NCI-H446 treated with DMSO at 0.1 percent for 48 hours (cell line): Measurements from ENCODE around the gene MAD1L1.

Source experiments
- DNase-seq: peaks from one replicate; lab custom pipeline; 2025; lab: John Stamatoyannopoulos, UW

MAD1L1 gene

GRCh38 chr7:2104107-2104710, 128.5 kb downstream of the MAD1L1 start:
- no peak for DNase-seq

GRCh38 chr7:2103071-2103898, 129.5 kb downstream of the MAD1L1 start:
- DNase-seq: no peak

DNA sequence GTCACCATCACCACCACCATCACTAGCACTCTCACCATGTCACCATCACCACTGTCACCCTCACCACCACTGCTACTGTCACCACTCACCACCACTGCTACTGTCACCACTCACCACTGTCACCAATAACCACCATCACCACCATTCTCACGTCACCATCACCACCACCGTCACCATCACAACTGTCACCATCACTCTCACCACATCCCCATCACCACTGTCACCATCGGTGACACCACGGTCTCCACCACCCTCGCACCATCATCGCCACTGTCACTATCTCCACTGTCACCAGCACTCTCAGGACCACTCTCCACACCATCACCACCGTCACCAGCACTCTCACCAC, 130.4 kb downstream of the MAD1L1 start:
- DNase-seq: no peak

DNA sequence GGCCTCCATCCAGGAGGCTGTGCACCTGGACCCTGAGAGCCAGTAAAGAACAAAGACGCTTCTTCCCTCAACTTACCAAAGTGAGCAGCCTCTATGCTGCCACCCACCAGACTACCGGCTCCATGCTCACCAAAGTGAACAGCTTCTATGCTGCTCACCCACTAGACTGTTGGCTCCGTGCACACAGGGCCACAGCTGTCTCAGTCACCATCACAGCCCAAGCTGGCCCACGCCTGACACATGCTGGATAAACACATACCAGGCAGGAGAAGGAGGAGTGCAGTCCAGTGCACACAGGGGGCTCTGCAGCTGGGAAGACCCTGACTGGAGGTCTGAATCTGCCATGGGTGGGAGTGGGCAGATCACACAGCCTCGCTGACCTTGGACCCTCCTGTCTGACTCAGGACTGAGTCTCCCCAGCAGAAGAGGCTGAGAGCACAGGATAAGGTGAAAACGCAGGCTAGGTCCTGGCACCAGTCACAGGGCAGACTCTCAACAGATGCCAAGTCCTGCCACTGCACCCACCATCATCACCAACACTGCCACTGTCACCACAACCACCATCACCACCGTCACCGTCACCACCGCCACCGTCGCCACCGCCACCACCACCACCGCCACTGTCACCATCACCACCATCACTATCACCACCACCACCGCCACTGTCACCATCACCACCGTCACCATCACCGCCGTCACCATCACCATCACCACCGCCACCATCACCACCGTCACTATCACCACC, 130.9 kb downstream of the MAD1L1 start:
- DNase-seq: no peak

- DNase-seq: no peak
Observed at GRCh38 chr7:2100278-2101208, 132.2 kb downstream of the MAD1L1 start.

DNA sequence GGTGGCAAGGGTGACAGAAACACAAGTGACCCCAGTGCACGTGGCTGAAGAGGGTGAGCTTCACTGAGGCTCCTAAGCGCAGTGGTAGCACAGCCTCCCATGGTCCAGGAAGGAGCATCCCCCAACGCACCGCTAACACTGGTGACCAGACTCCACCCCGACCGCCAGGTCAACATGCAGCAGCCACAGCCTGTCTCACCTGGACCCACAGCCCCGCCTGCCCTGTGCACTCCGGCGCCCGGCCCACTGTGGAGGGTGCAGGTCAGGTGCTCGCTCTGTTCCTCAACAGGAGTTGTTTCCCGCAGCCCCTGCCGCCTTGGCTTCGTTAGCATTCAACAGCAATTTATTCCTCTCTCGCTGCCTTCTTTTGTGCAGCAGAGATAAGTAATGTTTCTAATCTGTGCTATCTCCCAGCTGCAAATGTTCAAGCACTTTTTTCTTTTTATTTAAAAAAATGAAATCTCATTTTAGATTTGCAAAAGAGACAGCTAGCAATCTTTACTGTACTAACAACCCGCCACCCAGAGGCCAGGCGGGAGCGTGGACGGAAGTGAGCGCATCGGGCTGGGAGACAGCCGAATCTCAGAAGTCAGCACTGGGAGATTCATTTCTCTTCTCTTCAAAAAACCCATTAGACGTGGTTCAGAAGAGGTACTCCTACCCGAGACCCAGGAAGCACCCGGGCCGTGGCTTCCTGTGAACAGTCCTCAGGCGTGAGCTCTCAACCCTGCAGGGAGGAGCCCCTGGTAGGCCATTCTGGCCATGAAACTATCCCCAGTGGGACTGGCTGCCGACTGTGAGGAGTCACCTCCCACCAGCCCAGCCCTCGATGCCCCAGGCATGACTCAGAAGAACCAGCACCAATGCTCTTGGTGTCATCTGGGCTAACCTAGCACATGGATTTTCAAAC, 133.4 kb downstream of the MAD1L1 start:
- no peak for DNase-seq

- no peak for DNase-seq
Observed at GRCh38 chr7:2098496-2098895, 134.2 kb downstream of the MAD1L1 start.

DNA sequence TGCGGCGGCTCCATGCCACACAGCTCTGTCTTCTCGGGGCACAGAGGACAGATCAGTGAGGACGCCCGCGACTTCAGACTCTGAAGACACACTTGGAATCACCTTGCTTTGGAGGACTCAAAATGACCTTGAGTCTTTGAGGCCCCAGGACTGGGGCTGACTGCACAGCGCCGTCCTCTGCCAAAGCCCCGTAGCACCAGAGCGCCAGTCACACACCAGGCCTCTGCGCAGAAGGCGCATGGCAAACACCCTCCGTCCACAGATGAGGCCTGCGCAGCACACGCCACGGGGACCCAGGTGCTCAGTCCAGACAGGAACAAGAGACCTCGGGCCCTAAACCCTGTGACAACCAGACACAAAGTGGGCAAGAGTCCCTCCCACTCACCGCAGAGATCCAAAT, 134.7 kb downstream of the MAD1L1 start:
- DNase-seq: no peak

- DNase-seq: no peak
Observed at GRCh38 chr7:2097492-2097891, 135.3 kb downstream of the MAD1L1 start.

DNA sequence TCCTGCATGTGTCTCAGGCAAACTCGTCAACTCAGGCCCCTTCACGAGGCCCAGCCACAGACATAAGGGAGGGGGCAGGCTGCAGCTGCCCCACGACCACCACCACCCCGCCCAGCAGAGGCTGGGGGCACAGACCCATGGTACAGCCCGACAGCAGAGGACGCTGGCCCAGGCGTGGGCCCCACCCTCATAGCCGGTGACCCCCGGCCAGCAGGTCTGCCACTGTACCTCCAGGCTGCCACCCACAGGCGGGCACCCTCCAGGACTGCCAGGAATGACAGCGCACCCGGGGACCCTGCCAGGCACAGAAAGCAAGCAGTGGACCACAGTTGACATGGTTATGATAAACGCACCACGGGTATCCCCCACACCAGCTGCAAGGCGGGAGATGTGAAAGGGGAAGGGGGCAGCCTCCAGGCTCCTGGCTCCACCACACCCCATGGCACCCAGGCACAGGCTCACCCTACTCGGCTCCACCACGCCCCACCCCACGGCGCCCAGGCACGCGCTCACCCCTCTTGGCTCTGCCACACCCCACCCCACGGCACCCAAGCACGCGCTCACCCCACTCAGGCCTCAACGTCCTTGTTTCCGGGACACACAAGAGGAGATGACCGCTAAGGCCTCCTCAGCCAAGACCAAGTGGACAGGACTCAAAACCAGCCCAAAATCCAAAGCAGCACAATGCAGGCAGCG, 135.9 kb downstream of the MAD1L1 start:
- no peak for DNase-seq

GRCh38 chr7:2095436-2095835, 137.3 kb downstream of the MAD1L1 start:
- DNase-seq: no peak

DNA sequence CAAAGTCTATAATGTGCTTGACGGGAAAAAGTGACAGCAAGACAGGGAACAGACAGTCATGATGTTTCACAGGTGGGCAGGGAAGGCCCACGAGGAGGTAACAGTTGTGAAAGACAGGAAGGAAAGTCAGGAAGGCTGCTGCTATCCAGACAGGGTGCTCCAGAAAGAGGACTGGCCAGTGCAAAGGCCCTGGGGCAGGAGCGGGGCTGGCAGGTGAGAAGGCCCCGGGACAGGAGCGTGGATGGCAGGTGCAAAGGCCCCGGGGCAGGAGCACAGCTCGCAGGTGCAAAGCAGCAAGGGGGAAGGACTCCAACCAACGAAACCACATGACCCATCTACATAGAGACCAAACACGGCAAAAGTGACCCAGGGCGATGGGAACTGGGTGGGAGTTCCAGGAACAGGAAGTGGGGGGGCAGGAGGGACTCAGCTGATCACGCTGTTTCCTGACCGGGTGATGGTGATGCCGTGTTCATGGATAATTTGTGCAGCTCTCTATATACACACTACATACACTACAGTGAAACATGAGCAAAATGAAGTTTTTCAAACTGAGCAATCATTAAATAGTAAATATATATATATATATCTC, 138.2 kb downstream of the MAD1L1 start:
- DNase-seq: no peak

DNA sequence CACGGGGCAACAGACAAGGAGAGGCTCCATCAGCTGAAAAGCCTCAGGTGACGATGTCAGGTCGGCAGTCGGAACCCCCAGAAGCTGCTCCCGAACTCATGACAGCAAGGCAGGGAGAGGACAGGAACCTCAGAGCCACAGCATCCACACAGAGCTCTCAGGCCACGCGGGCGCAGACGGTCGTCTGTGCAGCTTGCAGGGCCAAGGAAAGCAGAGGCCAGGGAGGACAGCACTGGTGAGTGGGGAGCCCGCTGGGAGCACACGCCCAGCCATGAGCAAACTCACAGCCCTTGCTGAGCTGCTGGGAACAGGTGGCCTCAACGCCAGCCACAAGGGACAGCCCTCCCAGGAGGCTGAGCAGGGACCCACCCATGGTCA, 138.9 kb downstream of the MAD1L1 start:
- no peak for DNase-seq

- DNase-seq: no peak
Observed at GRCh38 chr7:2093215-2093842, 139.4 kb downstream of the MAD1L1 start.

- no peak for DNase-seq
Observed at GRCh38 chr7:2092279-2092678, 140.5 kb downstream of the MAD1L1 start.

DNA sequence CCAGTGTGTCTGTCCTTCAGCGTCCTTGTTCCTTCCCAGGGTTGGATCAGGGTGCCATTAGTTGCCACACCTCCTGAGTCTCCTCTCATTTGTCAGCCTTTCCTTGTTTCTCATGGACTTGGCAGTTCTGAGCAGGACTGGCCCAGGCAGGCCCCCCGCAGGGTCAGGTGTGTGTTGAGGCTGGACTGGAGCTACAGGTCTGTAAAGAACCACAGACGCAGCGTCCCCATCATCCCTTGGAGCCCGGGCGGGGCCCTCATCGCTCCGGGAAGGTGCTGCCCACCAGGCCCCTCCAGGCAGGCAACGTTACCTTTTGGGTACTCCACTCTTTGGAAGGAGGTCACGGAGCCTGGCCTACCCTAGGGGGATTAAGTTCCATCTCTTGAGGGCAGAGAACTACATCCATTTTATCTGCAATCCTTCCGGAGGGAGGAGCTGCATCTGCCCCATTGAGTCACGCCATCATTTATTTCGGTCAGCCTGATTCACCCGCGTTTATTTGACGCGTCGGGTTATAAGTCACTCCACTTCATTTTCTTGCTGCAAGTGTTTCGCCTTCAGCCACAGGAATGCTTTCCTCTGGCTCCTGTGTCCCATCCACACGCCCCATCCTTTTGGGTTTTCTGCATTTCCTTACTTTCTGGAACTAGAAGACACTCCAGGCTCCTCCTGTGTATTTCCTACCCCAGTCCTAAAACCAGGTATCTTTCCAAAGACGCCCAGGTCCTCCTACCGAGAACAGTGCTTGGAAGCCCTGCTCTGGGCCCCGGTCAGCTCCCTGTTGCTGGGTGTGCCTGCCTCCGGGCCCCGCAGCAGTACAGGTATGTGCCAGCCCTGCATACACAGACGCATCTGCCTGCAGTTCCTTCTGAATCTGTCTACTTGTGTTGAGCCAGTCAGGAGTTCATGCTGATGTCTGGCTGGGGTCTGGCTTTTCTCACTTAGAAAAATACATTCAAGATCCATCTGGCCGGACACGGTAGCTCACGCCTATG, 141.9 kb downstream of the MAD1L1 start:
- DNase-seq: no peak

DNA sequence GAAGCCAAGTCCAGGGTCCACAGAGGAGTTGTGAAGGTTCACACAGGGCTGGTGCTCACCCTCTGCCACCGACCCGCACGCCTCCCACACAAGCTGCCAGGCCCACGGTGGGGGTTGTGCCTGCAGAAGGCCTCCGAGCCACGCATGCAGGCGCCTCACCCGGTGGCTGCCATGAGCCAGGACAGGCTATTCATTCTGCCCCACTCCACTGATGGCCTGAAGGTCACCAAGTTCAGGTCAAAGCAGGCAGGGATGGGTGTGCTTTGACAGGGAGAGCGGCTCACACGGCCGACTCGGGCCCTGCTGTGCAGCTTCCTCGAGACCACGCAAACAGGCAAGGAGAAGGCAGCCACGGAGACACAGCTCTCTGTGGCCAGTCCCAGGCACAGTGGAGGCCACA, 143.9 kb downstream of the MAD1L1 start:
- no peak for DNase-seq

DNA sequence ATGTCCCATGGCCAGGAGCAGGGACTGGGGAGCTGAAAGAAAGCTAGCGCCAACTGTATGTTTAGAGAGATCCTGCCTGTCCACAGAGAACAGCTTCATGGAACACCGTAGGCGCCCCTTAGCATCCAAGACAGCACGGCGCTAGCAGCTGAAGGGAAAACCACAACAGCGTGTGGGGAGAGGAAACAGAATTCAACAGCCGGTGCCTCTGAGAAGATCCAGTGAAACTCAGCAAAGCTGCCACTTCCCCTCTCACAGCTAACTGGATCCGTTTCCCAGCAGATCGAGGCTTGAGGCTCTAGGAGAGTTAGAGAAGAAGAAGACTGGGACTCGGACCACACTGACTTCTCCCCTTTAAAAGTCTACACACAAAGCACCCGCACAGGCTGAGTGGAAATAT, 145.0 kb downstream of the MAD1L1 start:
- DNase-seq: no peak
